ENCODE results near the gene DUSP21. TPM values are rescaled to one million over a fixed set of nuclear protein-coding genes. Genes with fewer than 3 reads are reported as not detected.
"Not testable (repeated sequence)": the region's sequence is repeated elsewhere in the genome, so short reads cannot be mapped to it uniquely, and the experiment has no call there.

The DUSP21 gene
- not detected for total RNA-seq

DNA sequence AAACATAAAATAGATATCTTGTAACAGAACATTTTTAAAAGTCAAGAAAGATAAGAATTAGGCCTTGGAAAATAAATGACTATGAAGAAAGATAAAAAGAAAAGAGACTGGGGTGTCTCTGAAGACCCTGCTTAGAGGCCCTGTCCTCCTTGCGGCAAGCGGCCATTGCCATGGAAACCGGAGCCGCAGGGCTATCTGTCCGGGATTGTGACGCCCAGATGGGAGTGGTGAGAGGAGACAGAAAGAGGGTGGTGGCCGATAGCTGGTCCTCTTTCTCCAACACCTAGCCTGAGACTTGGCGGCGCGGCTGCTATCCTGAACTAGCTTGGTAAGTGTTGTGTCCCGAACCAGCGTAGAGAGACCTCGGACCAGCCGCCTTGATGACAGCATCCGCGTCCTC is at the start of gene DUSP21:
Gene DUSP21, plus strand, starts transcription at position 269 of the 400 bp plus-strand sequence. Its CDS starts 112 bp downstream, at position 381.
- ATAC-seq, result no peak

DNA sequence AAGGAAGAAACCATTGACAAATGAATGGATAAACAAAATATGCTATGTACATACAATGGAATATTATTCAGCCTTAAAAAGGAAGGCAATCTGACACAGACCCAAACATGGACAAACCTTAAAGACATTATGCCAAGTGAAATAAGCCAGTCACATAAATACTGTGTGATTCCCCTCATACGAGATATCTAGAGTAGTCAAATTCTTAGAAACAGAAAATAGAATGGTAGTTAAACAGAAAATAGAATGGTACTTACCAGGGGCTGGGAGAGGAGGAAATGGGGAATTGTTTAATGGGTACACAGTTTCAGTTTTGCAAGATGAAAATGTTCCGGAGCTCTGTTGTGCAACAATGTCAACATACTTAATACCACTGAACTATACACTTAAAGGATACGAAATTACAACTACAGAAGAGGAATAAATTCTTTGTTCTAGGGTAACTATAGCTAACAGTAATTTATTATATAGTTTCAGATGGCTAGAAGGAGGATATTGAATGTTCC is 47.8 kb upstream of the DUSP21 start:
- no peak for ATAC-seq

- no peak for ATAC-seq
These were observed 41.2 kb upstream of the DUSP21 start for GRCh38 chrX:44802613-44803012.

GRCh38 chrX:44815681-44816080 is 28.1 kb upstream of the DUSP21 start:
- no peak for ATAC-seq

GRCh38 chrX:44816367-44816766 is 27.5 kb upstream of the DUSP21 start:
- no peak for ATAC-seq

DNA sequence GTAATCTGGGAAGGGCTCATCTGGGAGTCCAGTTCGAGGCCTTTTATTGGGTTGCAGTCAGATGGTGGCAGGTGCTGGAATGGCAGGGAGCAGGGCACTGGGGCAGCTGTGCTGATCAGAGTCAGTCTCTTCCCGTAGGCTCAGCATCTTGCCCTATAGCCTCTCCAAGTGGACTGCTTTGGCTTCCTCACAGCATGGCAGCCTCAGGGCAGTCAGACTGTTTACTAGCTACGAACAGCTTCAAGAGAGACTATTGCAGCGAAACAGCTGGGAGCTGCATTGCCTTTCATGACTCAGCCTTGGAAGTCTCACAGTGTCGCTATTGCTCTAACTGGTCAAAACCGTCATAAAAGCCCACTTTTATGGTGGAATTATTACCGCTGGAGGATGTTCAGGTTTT is 26.8 kb upstream of the DUSP21 start:
- ATAC-seq, result no peak

- no peak for ATAC-seq
These were observed 21.2 kb upstream of the DUSP21 start for GRCh38 chrX:44822601-44823000.

DNA sequence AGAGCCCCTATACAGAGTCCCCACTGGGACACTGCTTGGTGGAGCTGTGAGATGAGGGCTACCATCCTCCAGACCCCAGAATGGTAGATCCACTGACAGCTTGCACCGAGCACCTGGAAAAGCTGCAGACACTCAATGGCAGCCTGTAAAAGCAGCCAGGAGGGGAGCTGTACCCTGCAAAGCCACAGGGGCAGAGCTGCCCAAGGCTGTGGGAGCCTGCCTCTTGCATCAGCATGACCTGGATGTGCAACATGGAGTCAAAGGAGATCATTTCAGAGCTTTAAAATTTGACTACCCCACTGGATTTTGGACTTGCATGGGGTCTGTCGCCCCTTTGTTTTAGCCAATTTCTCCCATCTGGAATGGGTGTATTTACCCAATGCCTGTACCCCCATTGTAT is 20.6 kb upstream of the DUSP21 start:
- not testable (repeated sequence) for ATAC-seq

DNA sequence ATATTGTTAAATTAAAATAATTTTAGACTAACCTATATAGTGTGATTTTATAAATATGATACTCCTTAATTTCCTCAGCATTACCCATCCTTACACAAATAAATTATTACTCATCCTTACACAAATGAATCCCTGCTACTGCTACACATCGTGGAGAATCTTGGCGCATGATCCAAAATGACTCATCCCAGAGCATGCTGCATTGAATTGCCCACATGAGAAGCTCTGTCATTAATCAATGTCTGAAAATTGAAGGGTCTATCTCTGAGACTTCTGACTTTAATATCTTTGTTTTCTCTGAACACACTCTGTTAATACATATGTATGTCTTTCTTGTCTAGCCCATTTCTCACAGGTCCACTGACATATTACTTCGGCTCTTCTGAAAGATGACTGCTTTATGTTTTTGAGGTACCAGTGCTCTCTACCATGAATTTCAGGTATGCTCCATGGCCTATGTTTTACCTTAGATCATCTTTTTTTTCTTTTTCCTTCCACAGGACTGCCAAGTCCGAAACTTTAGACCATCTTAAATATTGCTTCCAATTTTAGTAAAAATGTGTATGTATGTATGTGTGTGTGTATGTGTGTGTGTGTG is 15.7 kb upstream of the DUSP21 start:
- ATAC-seq, result peak; percentile 78

DNA sequence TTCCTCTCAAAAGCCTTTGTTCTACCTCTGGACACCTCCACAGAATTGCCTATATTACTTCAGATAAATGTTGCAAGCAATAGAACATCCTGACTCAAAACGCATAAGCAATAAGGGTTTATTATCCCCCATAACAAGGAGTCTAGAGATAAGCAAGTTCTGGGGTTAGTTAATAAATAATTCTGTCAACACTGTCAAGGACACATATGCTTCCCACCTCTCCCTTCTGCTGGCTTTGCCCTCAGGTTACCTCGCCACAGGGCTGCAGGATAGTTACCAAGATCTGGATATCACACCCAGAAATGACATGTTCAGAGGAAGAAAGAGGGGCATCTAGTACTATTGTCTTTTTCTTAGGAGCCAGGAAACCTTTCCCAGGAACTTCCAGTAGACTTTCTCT is 14.0 kb upstream of the DUSP21 start:
- no peak for ATAC-seq

- ATAC-seq, result no peak
These were observed 1.1 kb upstream of the DUSP21 start for GRCh38 chrX:44842550-44843317.

DNA sequence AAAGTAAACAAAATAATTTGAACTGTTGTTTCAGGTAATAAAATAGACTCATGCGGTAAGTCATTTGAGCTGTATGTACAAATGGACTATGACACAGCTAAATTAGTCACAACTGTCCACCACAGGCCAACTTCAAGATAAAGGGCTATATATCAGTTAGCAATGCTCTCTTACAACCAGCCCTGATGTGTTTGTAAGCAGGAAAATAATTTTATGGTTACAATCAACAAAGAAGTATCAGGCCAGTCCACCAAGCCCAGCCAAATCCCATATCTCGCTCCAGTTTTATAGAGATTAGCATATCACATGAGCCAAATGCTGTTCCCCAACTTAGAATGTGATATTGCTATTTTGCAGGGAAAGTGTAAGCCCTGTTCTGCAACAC is 511 bp upstream of the DUSP21 start:
- no peak for ATAC-seq

- ATAC-seq, result no peak
These were observed 383 bp downstream of the DUSP21 start for GRCh38 chrX:44844204-44844603.

DNA sequence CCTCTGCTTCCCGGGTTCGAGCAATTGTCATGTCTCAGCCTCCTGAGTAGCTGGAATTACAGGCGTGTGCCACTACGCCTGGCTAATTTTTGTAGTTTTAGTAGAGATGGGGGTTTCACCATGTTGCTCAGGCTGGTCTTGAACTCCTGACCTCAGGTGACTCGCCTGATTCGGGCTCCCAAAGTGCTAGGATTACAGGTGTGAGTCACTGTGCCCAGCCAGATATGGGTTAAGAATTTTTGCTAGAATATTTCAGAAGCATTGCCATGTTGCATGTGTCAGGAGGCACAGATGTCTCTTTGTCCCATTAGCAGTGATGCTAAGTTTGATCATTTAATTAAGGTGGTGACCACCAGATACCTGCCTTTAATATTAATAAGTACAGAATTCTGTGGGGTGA is 7.1 kb downstream of the DUSP21 start:
- ATAC-seq, result not testable (repeated sequence)

DNA sequence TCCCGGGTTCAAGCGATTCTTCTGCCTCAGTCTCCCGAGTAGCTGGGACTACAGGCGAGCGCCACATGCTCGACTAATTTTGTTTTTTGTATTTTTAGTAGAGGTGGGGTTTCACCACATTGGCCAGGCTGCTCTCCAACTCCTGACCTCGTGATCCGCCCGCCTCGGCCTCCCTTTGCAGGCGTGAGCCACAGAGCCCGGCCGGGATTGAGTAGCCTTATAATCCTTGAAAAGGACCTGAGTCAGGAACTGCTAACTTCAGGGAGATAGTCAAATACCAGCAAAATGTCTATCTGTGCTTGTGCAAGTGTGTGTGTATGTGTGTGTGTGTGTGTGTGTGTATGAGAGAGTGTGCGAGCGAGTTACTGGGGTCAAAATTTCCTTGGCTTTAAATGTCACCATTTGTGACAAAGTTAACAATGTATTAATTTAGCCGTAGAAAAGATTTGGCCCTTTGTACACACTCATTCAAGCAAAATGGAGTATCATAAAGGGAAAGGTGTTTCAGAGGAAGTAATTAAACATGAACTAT is 27.4 kb downstream of the DUSP21 start:
- ATAC-seq, result no peak

GRCh38 chrX:44871931-44872820 is 28.4 kb downstream of the DUSP21 start:
- peak; percentile 55 for ATAC-seq

DNA sequence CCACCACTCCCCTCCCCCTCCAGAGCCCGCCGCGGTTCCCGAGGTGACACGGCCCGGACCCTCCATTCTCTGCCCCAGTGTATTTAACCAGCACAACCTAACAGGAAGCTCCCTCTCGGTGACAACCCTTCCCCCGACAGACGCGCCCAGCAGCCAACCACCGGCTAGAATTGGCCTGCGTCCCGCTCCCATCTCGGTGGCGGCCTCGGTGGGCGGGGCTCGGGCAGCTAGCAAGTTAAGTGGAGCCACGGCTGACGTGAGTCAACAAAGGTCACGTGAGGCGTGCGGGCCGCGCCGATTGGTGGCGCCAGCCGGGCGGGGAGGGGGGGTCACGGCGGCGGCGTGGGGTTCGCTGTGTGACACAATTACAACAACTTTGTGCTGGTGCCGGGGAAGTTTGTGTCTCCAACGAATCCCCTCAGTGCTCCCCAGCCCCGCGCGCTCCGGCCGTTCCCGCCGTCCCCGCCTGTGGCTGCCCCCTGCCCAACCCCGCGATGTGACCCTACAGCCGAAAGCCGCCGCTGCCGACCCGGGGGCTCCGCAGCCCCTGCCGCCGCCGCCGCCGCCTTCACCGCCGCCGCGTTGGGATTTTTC is 29.1 kb downstream of the DUSP21 start, which contains the start of gene KDM6A:
Gene KDM6A, plus strand, starts transcription at position 368 of the 594 bp plus-strand sequence. CDS start 364 bp downstream, outside the sequence.
- peak; percentile 95 for ATAC-seq

GRCh38 chrX:44873415-44874276 is 29.8 kb downstream of the DUSP21 start:
- peak; percentile 46 for ATAC-seq

- no peak for ATAC-seq
These were observed 30.8 kb downstream of the DUSP21 start for GRCh38 chrX:44874420-44875184.

DNA sequence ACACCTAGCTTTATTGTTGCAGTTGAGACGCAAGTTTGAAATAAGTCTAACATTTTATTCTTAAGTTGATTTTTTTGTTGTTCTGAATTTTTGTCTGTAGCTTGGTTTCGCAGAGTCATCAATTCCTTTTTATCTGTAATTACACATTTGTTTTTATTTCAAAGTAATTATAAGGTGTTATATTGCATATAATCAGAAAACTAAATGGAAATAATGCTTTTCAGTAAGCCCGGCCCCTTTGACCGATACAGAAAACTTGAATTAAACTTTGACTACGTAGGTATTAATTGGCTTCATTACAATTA is 31.3 kb downstream of the DUSP21 start:
- ATAC-seq, result no peak

DNA sequence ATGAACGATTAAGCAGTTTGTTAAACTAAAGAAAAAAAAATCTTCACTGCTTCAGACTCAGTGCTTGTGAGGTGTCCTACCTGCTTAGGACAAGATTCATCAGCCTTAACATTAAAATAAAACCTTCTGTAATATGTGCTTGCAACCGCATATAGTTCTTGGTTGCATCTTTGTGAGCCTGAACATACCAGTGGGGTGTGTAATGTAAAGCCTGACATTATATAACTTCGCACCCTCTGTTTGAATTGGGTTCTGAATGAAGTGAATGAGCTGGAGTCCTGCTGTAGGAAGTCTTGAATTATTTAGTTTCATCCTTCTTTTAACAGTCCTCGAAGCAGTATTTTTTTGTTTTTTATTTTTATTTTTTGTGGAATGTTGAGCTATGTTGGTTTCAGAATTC is 32.3 kb downstream of the DUSP21 start:
- ATAC-seq, result no peak
